Activated CD8-positive, alpha-beta T cell treated with anti-CD3 and anti-CD28 coated beads for 36 hours (primary cell): Measurements from ENCODE around the gene PCDHGB6. TPM values are rescaled to one million over a fixed set of nuclear protein-coding genes. Genes with fewer than 3 reads are reported as not detected.
"Not testable (repeated sequence)": the region's sequence is repeated elsewhere in the genome, so short reads cannot be mapped to it uniquely, and the experiment has no call there.

Experiments
- ATAC-seq: fragments of 200-7000 bp; cut with Tn5 transposase; one replicate; pipeline ENCODE4 v1.10.0; 2021; ENCODE audit warnings: mild to moderate bottlenecking, moderate library complexity
- CTCF ChIA-PET: fragments of 350-600 bp; sonication (Branson Sonifier 250); formaldehyde crosslinking; loops from one replicate; lab custom pipeline; 2021; ENCODE audit warnings: antibody characterized with exemption; lab: Charles Lee
- POLR2A ChIA-PET: fragments of 350-600 bp; sonication (Branson Sonifier 250); formaldehyde crosslinking; loops from one replicate; lab custom pipeline; 2021; ENCODE audit warnings: antibody characterized with exemption; lab: Charles Lee
- DNase-seq: peaks from one replicate; pipeline ENCODE4 v3.0.0-alpha.2; 2020
- H3K27ac Mint-ChIP-seq: one replicate; pipeline ENCODE4 v1.8.0; 2021; ENCODE audit warnings: mild to moderate bottlenecking, mixed read lengths
- H3K27me3 Mint-ChIP-seq: one replicate; pipeline ENCODE4 v1.8.0; 2021; ENCODE audit warnings: mixed read lengths
- H3K36me3 Mint-ChIP-seq: one replicate; pipeline ENCODE4 v1.8.0; 2021; ENCODE audit warnings: low read depth, mixed read lengths
- H3K4me1 Mint-ChIP-seq: one replicate; pipeline ENCODE4 v1.8.0; 2021; ENCODE audit warnings: low read depth, mixed read lengths
- H3K4me3 Mint-ChIP-seq: one replicate; pipeline ENCODE4 v1.8.0; 2021; ENCODE audit warnings: mild to moderate bottlenecking, moderate library complexity, mixed read lengths
- H3K9me3 Mint-ChIP-seq: one replicate; pipeline ENCODE4 v1.8.0; 2021; ENCODE audit warnings: mixed read lengths
- CTCF ChIP-seq: fragments of 200-600 bp; IDR thresholded peaks from one replicate; pipeline ENCODE4 v1.8.0; 2022; ENCODE audit warnings: antibody characterized with exemption, mild to moderate bottlenecking
- intact Hi-C: fragments of 100-400 bp; cut with micrococcal nuclease; formaldehyde crosslinking; loops from one replicate; pipeline ENCODE4 v1.10.0; 2022
- total RNA-seq, 2 experiments: library from RNA; stranded (reverse); gene quantifications; one replicate each; pipeline ENCODE4 v1.2.3, GENCODE V29; 2021

PCDHGB6 gene
- under 1 TPM in 1 of 2 experiments, not detected in 1; 0.09 TPM for total RNA-seq

GRCh38 chr5:141407790-141408505, at the start of gene PCDHGB6:
Gene PCDHGB6, plus strand, starts transcription at chr5:141408021. Its CDS starts 182 bp downstream, at chr5:141408203.
- POLR2A ChIA-PET = interaction anchor here (0.7 kb wide), 1 partner anchor 293 kb away, joined by 3 read pairs; no protein-coding TSS in a partner anchor
- CTCF ChIA-PET = interaction anchor here (0.6 to 4.3 kb wide), 15 partner anchors 10 to 177 kb away, joined by 3 to 20 read pairs (median 4); partner anchors contain the start of genes PCDHGA11, PCDHGB3, PCDHGB5 and PCDHGB7

GRCh38 chr5:141359790-141360426, 47.9 kb upstream of the PCDHGB6 start, which contains the start of gene PCDHGB2:
Gene PCDHGB2, plus strand, starts transcription at chr5:141359994. Its CDS starts 142 bp downstream, at chr5:141360136.
- H3K27ac Mint-ChIP-seq = no peak within 1 kb of the TSS

More at GRCh38 chr5:141407790-141408505, at the start of gene PCDHGB6:
- intact Hi-C loops, H3K27ac Mint-ChIP-seq, H3K4me1 Mint-ChIP-seq: not testable (repeated sequence)
- Mint-ChIP-seq H3K9me3 (peaks cover 25% of the 10 kb centered on the region), H3K36me3 (peaks cover 15% of the 10 kb centered on the region), H3K4me3 (peak within 1 kb of the TSS; percentile 37), H3K27me3 (peaks cover 72% of the 10 kb centered on the region)
- TF ChIP-seq CTCF = peak; percentile 55
- peak; percentile 82 for ATAC-seq
- DNase-seq = peak; percentile 52

GRCh38 chr5:141360685-141361084, 47.1 kb upstream of the PCDHGB6 start:
- Mint-ChIP-seq H3K4me1 (no peaks in the 10 kb centered on the region), H3K27me3 (peaks cover 71% of the 10 kb centered on the region), H3K27ac (no peak overlapping the region), H3K36me3 (peaks cover 25% of the 10 kb centered on the region), H3K9me3 (peaks cover 39% of the 10 kb centered on the region), H3K4me3 (peak overlapping the region; percentile 70)
- no peak for ATAC-seq
- POLR2A ChIA-PET = no interaction called here
- TF ChIP-seq CTCF = no peak
- CTCF ChIA-PET = interaction anchor here (0.7 to 1.9 kb wide), 5 partner anchors 9 to 52 kb away, joined by 3 to 8 read pairs (median 6); partner anchors contain the start of genes PCDHGA10, PCDHGA3, PCDHGB1 and PCDHGB3
- DNase-seq = no peak
- intact Hi-C loops = no loop called here

More at GRCh38 chr5:141359790-141360426, 47.9 kb upstream of the PCDHGB6 start, which contains the start of gene PCDHGB2:
- ChIA-PET CTCF (interaction anchor here (0.6 to 1.9 kb wide), 9 partner anchors 10 to 196 kb away, joined by 3 to 8 read pairs (median 4); partner anchors contain the start of genes PCDHGA10, PCDHGA3, PCDHGB1 and PCDHGB3), POLR2A (no interaction called here)
- peak; percentile 56 for TF ChIP-seq CTCF
- intact Hi-C loops = no loop called here
- Mint-ChIP-seq H3K4me1 (no peaks in the 10 kb centered on the region), H3K9me3 (peaks cover 35% of the 10 kb centered on the region), H3K27me3 (peaks cover 69% of the 10 kb centered on the region), H3K36me3 (peaks cover 19% of the 10 kb centered on the region), H3K4me3 (peak within 1 kb of the TSS; percentile 70)
- DNase-seq (peak; percentile 16), ATAC-seq (no peak)

GRCh38 chr5:141362719-141363118, 45.1 kb upstream of the PCDHGB6 start:
- POLR2A ChIA-PET = interaction anchor here (1.3 kb wide), 1 partner anchor 29 kb away, joined by 4 read pairs; no protein-coding TSS in a partner anchor
- Mint-ChIP-seq H3K27me3 (peaks cover 70% of the 10 kb centered on the region), H3K36me3 (peaks cover 24% of the 10 kb centered on the region), H3K27ac (no peak overlapping the region), H3K4me1 (no peaks in the 10 kb centered on the region), H3K4me3 (no peak overlapping the region), H3K9me3 (peaks cover 32% of the 10 kb centered on the region)
- no peak for TF ChIP-seq CTCF
- no peak for ATAC-seq
- CTCF ChIA-PET = no interaction called here
- intact Hi-C loops = no loop called here
- no peak for DNase-seq
